Liver (tissue), 3 donors: ENCODE data around the gene WDR90.

Experiments used
- CTCF ChIP-seq: fragments of 150-350 bp; IDR thresholded peaks from 2 replicates; pipeline ENCODE4 v1.5.1; 2017; ENCODE audit warnings: improper control_type of control experiment, low read depth, low read length; ENCODE audit not compliant: missing input control
- EGR1 ChIP-seq, 2 donors: IDR thresholded peaks; 2 replicates each; pipeline ENCODE4 v1.6.1; 2016 to 2018; ENCODE audit warnings: antibody characterized with exemption in 2 of 2, low read depth in 2 of 2
- GABPA ChIP-seq, 2 donors: IDR thresholded peaks in 1 of 2; conservative IDR thresholded peaks in 1 of 2; 2 replicates each; pipeline ENCODE4 v1.6.1; 2016; ENCODE audit warnings: antibody characterized with exemption in 2 of 2, mild to moderate bottlenecking in 1 of 2, moderate library complexity in 1 of 2
- JUND ChIP-seq, 2 donors: IDR thresholded peaks; 2 replicates each; pipeline ENCODE4 v1.6.1; 2016; ENCODE audit warnings: antibody characterized with exemption in 2 of 2
- TAF1 ChIP-seq: conservative IDR thresholded peaks from 2 replicates; pipeline ENCODE4 v1.6.1; 2016; ENCODE audit warnings: antibody characterized with exemption, mild to moderate bottlenecking
- YY1 ChIP-seq: IDR thresholded peaks from 2 replicates; pipeline ENCODE4 v1.6.1; 2016; ENCODE audit warnings: antibody characterized with exemption, mild to moderate bottlenecking
- TF ChIP-seq, protein P1 (sequence below): IDR thresholded peaks from 2 replicates; pipeline ENCODE4 v1.6.1; 2016; ENCODE audit warnings: antibody characterized with exemption
- donor health status: healthy.
- donor health status: healthy.

- TF ChIP-seq, protein P1, sequence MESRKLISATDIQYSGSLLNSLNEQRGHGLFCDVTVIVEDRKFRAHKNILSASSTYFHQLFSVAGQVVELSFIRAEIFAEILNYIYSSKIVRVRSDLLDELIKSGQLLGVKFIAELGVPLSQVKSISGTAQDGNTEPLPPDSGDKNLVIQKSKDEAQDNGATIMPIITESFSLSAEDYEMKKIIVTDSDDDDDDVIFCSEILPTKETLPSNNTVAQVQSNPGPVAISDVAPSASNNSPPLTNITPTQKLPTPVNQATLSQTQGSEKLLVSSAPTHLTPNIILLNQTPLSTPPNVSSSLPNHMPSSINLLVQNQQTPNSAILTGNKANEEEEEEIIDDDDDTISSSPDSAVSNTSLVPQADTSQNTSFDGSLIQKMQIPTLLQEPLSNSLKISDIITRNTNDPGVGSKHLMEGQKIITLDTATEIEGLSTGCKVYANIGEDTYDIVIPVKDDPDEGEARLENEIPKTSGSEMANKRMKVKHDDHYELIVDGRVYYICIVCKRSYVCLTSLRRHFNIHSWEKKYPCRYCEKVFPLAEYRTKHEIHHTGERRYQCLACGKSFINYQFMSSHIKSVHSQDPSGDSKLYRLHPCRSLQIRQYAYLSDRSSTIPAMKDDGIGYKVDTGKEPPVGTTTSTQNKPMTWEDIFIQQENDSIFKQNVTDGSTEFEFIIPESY, result no peak
- no peak for TF ChIP-seq TAF1
- no peak for TF ChIP-seq GABPA (IDR thresholded peaks at IDR 0.05 in 1 of 2, conservative IDR thresholded peaks at IDR 0.05 in 1 of 2)
- no peak for TF ChIP-seq CTCF
- TF ChIP-seq JUND (IDR thresholded peaks at IDR 0.05), result no peak
- TF ChIP-seq EGR1 (IDR thresholded peaks at IDR 0.05; ENCODE audit: low read depth in 2 of 2), result no peak
- TF ChIP-seq YY1, result no peak
Observed at GRCh38 chr16:675884-676564, 26.9 kb downstream of the WDR90 start.
